ENCODE results near the gene SLC4A1. TPM values are rescaled to one million over a fixed set of nuclear protein-coding genes. Genes with fewer than 3 reads are reported as not detected.

SLC4A1 gene
- total and polyA plus RNA-seq, 12 donors: 0.06 to 2.4 (median 0.52) TPM; not detected in 1

DNA sequence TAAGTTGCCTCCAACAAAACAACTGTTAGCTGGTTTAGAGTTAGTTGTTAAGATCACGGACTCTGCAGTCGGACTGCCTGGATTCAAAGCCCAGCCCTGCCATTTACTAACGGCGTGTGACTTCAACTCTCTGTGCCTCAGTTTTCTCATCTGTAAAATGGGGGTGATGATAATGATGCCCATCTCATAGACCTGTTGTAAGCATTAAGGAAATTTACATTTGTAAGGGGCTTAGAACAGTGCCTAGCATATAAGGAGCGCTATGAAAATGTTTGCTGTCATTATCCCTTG, 825 bp downstream of the SLC4A1 start:
- H3K36me3 ChIP-seq: no peaks in the 10 kb centered on the region
- TF ChIP-seq, protein P1, sequence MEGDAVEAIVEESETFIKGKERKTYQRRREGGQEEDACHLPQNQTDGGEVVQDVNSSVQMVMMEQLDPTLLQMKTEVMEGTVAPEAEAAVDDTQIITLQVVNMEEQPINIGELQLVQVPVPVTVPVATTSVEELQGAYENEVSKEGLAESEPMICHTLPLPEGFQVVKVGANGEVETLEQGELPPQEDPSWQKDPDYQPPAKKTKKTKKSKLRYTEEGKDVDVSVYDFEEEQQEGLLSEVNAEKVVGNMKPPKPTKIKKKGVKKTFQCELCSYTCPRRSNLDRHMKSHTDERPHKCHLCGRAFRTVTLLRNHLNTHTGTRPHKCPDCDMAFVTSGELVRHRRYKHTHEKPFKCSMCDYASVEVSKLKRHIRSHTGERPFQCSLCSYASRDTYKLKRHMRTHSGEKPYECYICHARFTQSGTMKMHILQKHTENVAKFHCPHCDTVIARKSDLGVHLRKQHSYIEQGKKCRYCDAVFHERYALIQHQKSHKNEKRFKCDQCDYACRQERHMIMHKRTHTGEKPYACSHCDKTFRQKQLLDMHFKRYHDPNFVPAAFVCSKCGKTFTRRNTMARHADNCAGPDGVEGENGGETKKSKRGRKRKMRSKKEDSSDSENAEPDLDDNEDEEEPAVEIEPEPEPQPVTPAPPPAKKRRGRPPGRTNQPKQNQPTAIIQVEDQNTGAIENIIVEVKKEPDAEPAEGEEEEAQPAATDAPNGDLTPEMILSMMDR (IDR thresholded peaks at IDR 0.05): no peak
- WGBS, 2 donors: 93 to 94% methylated on average over 5 of the region's 5 CpGs
- no peak overlapping the region for H3K27ac ChIP-seq
- H3K27me3 ChIP-seq: no peaks in the 10 kb centered on the region
- ATAC-seq (no peak), DNase-seq (no peak)
- no peaks in the 10 kb centered on the region for H3K9me3 ChIP-seq
- no peak overlapping the region for H3K4me3 ChIP-seq
- H3K4me1 ChIP-seq: peaks cover 0 to 8% (median 5%) of the 10 kb centered on the region in 9 donors
- intact Hi-C loops (cut with DNase I): no loop called here

DNA sequence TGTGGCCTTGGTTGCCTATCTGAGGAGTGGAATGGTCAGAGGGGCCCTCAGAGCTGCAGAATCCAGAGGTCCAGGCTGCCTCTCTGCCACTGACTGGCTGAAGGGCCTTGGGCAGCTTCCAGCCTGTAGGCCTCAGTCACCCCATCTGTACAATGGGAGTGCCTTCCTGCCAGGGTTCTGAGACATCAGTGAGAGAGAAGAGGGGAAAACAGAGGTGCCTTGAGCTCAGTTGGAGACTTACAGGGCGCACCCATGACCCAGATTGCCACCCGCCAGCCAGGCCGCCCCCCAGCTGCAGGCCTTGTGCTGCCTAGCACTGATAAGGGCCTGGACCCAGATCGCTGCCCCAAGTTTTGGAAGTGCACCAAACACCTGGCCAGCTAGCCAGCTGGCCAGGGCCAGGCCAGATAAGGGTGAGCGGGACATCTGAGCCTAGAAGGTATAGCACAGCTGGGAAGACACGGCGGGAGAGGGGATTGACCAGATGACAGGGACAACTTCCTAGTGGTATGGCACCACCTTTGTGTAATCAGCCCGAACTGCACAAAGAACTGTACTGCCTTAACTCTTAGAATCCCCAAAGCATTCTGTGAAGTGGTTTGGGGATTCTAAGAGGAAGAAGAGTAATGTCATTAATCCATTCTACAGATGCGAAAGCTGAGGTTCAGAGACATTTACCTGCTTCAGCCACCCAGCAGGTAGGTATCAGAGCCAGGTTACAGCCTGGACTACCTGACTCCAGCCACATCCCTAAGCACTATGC, 1.4 kb downstream of the SLC4A1 start:
- TF ChIP-seq, protein P1 (IDR thresholded peaks at IDR 0.05): no peak
- WGBS, 2 donors: 59 to 65% methylated on average over 9 of the region's 9 CpGs
- no peaks in the 10 kb centered on the region for H3K36me3 ChIP-seq
- no peaks in the 10 kb centered on the region for H3K9me3 ChIP-seq
- no peak overlapping the region for H3K27ac ChIP-seq
- ATAC-seq (no peak), DNase-seq (no peak)
- no peak overlapping the region for H3K4me3 ChIP-seq
- H3K4me1 ChIP-seq: peaks cover 0 to 2% (median 0%) of the 10 kb centered on the region in 9 donors
- H3K27me3 ChIP-seq: no peaks in the 10 kb centered on the region
- intact Hi-C loops (cut with DNase I): no loop called here

DNA sequence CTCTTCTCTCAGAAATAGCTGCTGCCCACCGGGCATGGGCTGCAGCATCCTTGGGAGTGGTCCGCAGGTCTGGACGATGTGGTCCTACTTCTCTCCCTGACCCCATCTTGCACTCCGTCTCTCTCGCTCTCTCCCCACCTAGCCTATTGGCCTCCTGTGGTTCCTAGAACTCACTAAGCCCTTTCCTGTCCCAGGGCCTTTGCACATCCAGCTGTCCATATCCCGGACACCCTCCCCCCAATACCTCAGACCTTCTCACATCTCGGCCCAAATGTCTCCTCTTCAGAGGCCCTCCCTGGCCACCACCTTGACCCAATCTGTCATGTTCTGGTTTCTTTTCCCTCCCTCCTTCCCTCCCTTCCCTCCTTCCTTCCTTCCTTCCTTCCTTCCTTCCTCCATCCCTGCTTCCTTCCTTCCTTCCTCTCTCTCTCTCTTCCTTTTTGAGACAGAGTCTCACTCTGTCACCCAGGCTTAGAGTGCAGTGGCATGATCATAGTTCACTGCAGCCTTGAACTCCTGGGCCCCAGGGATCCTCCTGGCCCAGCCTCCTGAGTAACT, 4.5 kb downstream of the SLC4A1 start:
- Histone ChIP-seq H3K36me3 (no peaks in the 10 kb centered on the region), H3K4me1 (no peaks in the 10 kb centered on the region), H3K9me3 (no peaks in the 10 kb centered on the region), H3K27ac (no peak overlapping the region), H3K27me3 (no peaks in the 10 kb centered on the region), H3K4me3 (no peak overlapping the region)
- ATAC-seq (no peak), DNase-seq (no peak)
- intact Hi-C loops (cut with DNase I): no loop called here
- WGBS, 2 donors: 91 to 93% methylated on average over 7 of the region's 7 CpGs
- TF ChIP-seq, protein P1 (IDR thresholded peaks at IDR 0.05): no peak

DNA sequence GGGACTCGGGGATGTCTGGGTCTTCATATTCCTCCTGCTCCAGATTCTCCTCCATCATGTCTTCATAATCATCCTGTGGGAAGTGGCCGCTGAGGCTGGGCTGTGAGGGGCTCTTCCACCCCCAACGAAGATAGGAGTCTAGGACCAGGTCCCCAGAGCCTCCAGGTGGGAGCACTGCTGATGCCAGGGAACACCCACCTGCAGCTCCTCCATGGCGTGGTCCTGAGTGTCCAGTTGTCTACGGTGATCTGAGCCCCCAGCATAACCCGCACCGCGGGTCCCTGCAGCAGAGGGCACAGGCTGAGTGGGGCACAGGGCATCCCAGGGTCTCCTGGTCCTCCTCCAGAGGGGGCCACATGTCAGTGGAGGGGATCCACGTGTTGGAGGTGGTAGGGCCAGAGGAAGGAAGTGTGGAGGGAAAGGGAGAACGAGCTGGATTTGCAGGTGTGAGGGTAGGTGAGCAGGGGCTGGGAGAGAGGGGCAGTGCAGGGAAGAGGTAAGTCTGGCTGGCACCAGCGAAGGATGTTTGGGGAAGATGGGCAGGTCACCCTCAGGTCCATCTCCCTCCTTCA, 5.2 kb downstream of the SLC4A1 start:
- intact Hi-C loops (cut with DNase I): no loop called here
- TF ChIP-seq, protein P1 (IDR thresholded peaks at IDR 0.05): no peak
- Histone ChIP-seq H3K4me1 (no peaks in the 10 kb centered on the region), H3K36me3 (no peaks in the 10 kb centered on the region), H3K27me3 (no peaks in the 10 kb centered on the region), H3K9me3 (no peaks in the 10 kb centered on the region), H3K4me3 (no peak overlapping the region), H3K27ac (no peak overlapping the region)
- 73 to 74% methylated on average over 11 of the region's 11 CpGs for WGBS, 2 donors
- ATAC-seq: no peak
- no peak for DNase-seq

Data from heart right ventricle (tissue), 16 donors.